22Rv1 (cell line): Measurements from ENCODE around the gene ZNF761.

Source experiments
- CTCF ChIP-seq: fragments of 450-650 bp; IDR thresholded peaks from 2 replicates; pipeline ENCODE4 v1.5.1; 2017; ENCODE audit warnings: mild to moderate bottlenecking
- ZFX ChIP-seq: fragments of 450-650 bp; IDR thresholded peaks from 2 replicates; pipeline ENCODE4 v1.6.1; 2017; ENCODE audit warnings: antibody characterized with exemption, borderline replicate concordance

- TF ChIP-seq CTCF (no peak), ZFX (no peak)
These were observed 42.9 kb upstream of the ZNF761 start for GRCh38 chr19:53388904-53389303.
